Measurements from ENCODE around the gene DCBLD1. TPM values are rescaled to one million over a fixed set of nuclear protein-coding genes. Genes with fewer than 3 reads are reported as not detected.

The DCBLD1 gene
- total and polyA plus RNA-seq, 2 of the 4 experiments (the other 2 are of a cell fraction) = 21.1 to 27.8 TPM

- intact Hi-C loops (cut with micrococcal nuclease) = no loop called here
- TF ChIP-seq CHD1 (IDR thresholded peaks at IDR 0.05; ENCODE audit: low read depth, low read length) = no peak
- TF ChIP-seq USF2 (IDR thresholded peaks at IDR 0.05; ENCODE audit: low read depth, low read length) = no peak
- no peak for TF ChIP-seq RAD21 (IDR thresholded peaks at IDR 0.05; ENCODE audit: low read length)
- no peak for TF ChIP-seq POLR2A (IDR thresholded peaks at IDR 0.05; ENCODE audit: low read depth, low read length)
- no peak for TF ChIP-seq ELK1 (IDR thresholded peaks at IDR 0.05; ENCODE audit: borderline replicate concordance, low read depth, low read length)
- no peak for TF ChIP-seq MXI1 (IDR thresholded peaks at IDR 0.05; ENCODE audit: borderline replicate concordance, low read depth, low read length)
- Histone ChIP-seq H2BK120ac (ENCODE audit: low read depth, low read length) (no peak overlapping the region), H4K91ac (ENCODE audit: insufficient read depth, low read depth, low read length) (no peak overlapping the region), H3K23ac (ENCODE audit: low read depth, low read length) (no peak overlapping the region), H3K18ac (ENCODE audit: low read depth, low read length) (no peak overlapping the region), H3K9ac (ENCODE audit: low read depth, low read length) (no peak overlapping the region), H3K27ac (ENCODE audit: insufficient read depth, low read length) (no peak overlapping the region), H2BK20ac (ENCODE audit: low read depth, low read length) (no peak overlapping the region), H3K4me1 (ENCODE audit: control insufficient read depth, insufficient read depth, low read length) (peaks cover 19% of the 10 kb centered on the region), H4K8ac (ENCODE audit: low read depth in 2 of 2, low read length in 2 of 2) (no peak overlapping the region), H3K9me1 (ENCODE audit: insufficient read depth, low read length) (peaks cover 16% of the 10 kb centered on the region), H3K36me3 (ENCODE audit: control insufficient read depth, insufficient read depth, low read length) (peaks cover 26% of the 10 kb centered on the region), H2AK5ac (ENCODE audit: low read depth, low read length) (no peak overlapping the region), H2AFZ (replicated peaks; ENCODE audit: low read length, poor library complexity) (no peak overlapping the region), H2BK15ac (ENCODE audit: low read depth, low read length) (no peak overlapping the region), H3K4me3 (ENCODE audit: insufficient read depth, low read depth, low read length) (no peak overlapping the region), H3K56ac (ENCODE audit: extremely low read depth, insufficient read depth, low read length) (no peak overlapping the region), H3K27me3 (ENCODE audit: control insufficient read depth, insufficient read depth, low read length) (no peaks in the 10 kb centered on the region), H3K4me2 (ENCODE audit: low read depth, low read length) (no peak overlapping the region), H3K79me1 (ENCODE audit: low read depth in 1 of 2, low read length in 2 of 2) (peaks cover 0 to 31% of the 10 kb centered on the region in 2 experiments; a peak in 2 of 4 replicates), H3K14ac (replicated peaks; ENCODE audit: low read depth, low read length) (no peak overlapping the region), H2AK9ac (replicated peaks; ENCODE audit: low read depth, low read length, poor library complexity) (no peak overlapping the region), H3K4ac (ENCODE audit: low read depth, low read length) (no peak overlapping the region), H4K20me1 (ENCODE audit: insufficient read depth, low read length) (peaks cover 4% of the 10 kb centered on the region; the same call in 1 of the 2 replicates), H3K9me3 (ENCODE audit: control insufficient read depth, insufficient read depth, low read length) (no peaks in the 10 kb centered on the region), H4K5ac (ENCODE audit: low read depth, low read length) (no peak overlapping the region), H2BK5ac (ENCODE audit: low read depth, low read length, poor library complexity, severe bottlenecking) (no peak overlapping the region)
- in situ Hi-C loops (cut with MboI; ENCODE audit: low sequenced_read_pairs) = no loop called here
- POLR2A ChIA-PET (ENCODE audit: unreplicated experiment) = no interaction called here
- dilution Hi-C loops (cut with HindIII; ENCODE audit: low sequenced_read_pairs, unreplicated experiment) = no loop called here
- ATAC-seq (ENCODE audit: low read depth) = no peak
- CTCF ChIA-PET = interaction anchor here (0.7 kb wide), 1 partner anchor 8 kb away, joined by 4 read pairs; no protein-coding TSS in a partner anchor
- WGBS, 2 experiments (ENCODE audit: extremely low coverage in 2 of 2, insufficient read length in 1 of 2) = no CpG with 5 or more reads among the region's 3 CpGs
- no peak for DNase-seq
- BruUV-seq (replicated peaks) = no TSS peak
Observed at GRCh38 chr6:117544716-117545115, 62.2 kb downstream of the DCBLD1 start.
